Measurements from ENCODE around the gene SREBF2.

SREBF2 gene

GRCh38 chr22:41838842-41839618 is 6.1 kb downstream of the SREBF2 start:
- intact Hi-C loops (cut with DNase I) = no loop called here

GRCh38 chr22:41840216-41840615 is 7.3 kb downstream of the SREBF2 start:
- intact Hi-C loops (cut with DNase I) = no loop called here
- DNase-seq = no peak

More at GRCh38 chr22:41838842-41839618, 6.1 kb downstream of the SREBF2 start:
- DNase-seq = no peak

- intact Hi-C loops (cut with DNase I) = no loop called here
- no peak for DNase-seq
Observed at GRCh38 chr22:41841085-41841712, 8.3 kb downstream of the SREBF2 start.

DNA sequence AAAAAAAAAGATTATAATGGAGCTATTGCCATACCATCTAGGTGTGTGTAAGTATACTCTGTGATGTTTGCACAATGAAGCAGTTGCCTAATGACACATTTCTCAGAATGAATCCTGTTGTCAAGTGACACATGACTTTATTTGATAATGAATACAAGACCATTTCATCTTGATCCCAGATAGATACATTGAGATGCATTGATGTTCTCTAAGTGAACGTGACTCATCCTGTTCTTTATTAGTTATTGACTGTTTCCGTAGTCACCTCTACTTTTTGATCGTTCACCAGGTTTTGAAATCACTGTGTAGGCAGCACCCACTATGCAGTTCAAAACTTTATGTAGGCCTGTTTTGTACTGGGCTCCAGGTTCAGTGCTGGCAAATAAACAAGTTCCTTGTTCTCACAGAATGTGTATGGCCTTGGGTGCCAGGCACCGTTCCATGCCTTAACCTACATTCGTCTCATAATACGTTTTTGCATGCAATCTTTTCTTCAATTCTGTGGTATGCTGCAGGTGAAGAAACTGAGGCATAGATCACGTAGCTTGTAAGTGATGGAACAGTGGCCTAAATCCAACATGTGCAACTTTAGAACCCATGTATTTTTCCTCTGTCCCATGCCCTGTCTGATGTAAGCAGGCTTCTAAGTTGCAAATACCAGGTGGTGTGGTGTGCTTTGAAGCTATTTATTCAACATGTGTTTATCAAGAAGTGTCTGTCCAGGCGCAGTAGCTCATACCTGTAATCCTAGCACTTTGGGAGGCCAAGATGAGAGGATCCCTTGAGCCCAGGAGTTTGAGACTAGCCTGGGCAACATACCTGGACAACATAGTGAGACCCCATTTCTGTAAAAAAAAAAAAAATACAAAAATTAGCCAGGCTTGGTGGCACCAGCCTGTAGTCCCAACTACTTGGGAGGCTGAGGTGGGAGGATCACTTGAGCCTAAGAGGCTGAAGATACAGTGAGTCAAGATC is 10.4 kb downstream of the SREBF2 start:
- DNase-seq = no peak
- intact Hi-C loops (cut with DNase I) = no loop called here

- intact Hi-C loops (cut with DNase I) = no loop called here
- no peak for DNase-seq
Observed at GRCh38 chr22:41844036-41844435, 11.1 kb downstream of the SREBF2 start.

GRCh38 chr22:41844513-41844912 is 11.6 kb downstream of the SREBF2 start:
- no peak for DNase-seq
- intact Hi-C loops (cut with DNase I) = no loop called here

DNA sequence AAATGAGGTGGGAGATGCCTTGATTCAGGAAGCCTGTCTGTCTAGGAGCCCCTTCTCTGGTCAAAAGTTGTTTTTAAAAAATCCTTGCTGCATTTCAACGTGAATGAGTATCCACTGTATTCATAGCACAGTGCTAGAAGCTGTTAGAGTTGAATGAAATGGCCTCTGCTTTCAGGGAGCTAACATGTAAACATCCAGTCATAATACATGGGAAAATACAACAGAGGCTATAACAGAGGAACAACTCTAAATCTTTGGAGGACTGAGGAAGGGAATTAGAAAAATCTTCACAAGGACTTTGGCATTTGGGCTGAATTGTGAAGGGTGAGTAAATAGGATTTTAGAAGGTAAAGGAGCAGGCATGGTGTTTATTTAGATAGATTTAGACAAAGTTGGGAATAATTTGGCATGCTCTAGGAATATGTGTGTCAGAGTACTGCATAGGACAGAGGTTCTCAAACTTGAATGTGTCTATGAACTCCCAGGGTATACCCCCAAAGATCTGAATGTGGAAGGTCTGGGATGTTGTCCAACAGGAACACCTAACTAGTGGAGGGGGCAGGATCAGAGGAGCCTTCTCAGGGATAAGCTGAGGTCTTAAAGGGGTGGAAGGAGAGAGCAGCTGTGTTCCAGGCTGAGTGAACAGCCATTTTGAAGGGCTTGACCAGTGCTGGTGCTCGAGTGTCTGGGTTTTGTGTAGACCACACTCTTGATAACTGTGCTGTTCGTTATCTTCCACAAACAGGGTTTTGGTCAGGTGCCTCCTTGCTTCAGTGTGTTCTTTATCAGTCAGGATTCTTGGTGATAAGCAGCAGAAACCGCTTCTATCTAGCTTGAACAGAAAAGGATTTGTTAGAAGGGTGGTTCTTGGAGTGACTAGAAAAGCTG is 12.7 kb downstream of the SREBF2 start:
- no peak for DNase-seq
- intact Hi-C loops (cut with DNase I) = no loop called here

DNA sequence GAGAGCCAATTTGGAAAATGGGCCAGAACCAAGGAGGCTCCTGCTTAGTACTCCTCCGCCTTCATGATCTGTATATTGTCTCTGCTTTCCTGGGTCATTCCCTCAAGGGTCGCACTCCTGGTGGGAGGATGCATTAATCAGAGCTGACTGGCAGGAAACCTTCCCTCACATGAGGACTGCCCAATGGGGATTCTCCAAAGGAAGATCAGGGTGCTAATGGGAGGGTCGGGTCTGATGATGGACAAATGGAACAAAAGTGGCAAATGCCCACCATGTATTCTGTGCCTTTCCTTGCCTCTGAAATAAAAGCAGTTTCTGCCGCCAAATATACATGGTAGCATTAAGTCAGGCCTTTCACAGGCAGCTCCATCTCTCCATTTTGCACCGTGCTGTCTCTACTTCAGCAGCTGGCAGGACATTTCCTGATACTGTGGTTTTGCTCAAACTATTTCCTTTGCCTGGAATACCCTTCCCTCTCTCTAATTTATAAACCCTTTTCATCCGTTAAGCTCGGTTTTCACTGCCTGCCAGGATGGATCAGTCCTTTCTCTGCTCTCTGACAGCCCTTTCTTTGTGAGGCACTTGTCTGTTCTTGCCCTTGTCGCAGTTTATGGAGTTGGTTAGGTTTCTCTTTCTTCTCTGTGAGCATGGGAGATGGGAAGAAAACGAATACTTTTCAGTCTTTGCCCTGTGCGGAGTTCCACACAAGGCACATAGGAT is 13.5 kb downstream of the SREBF2 start:
- DNase-seq = no peak
- intact Hi-C loops (cut with DNase I) = no loop called here

GRCh38 chr22:41847300-41847699 is 14.4 kb downstream of the SREBF2 start:
- intact Hi-C loops (cut with DNase I) = no loop called here
- DNase-seq = no peak

DNA sequence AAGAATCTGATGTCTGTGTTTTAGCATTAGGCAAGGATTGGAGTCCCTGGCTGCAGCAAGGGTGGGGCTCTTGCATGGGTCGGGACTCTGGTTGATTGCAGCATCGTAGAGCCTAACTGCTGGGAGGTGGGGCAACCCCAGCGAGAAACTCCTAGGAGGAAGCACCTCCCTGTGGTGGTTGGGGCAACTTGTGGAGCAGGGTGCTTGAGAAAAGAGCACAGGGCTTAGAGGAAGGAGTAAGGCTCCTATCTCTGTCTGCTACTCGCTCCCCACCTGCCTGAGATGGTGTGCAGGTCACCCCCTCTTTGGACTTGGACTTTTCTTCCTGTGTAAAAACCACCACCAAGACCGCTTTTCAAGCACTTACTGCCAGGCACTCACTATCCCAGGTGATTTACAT is 15.6 kb downstream of the SREBF2 start:
- peak in 6 of 42 donors; percentile 16 to 47 (median 30) for DNase-seq
- intact Hi-C loops (cut with DNase I) = no loop called here

DNA sequence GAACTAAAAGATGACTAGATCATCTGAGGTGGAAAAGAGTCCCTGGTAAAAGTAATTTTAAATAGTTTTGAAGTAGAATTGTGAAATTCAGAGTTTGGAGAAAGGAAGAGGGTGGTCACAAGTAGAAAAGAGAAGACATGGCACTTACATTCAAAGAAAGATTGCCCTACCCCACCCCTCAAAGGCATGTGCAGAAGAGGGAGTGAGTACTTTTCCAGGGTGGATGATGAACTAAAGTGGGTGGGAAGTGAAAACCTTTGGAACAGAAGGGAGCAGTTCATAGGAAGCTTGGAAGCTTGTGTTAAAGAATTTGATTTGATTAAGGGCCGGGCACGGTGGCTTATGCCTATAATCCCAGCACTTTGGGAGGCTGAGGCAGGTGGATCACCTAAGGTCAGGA is 23.6 kb downstream of the SREBF2 start:
- intact Hi-C loops (cut with DNase I) = no loop called here
- DNase-seq = peak in 3 of 42 donors; percentile 21 to 60 (median 22)

GRCh38 chr22:41857155-41857859 is 24.4 kb downstream of the SREBF2 start:
- peak; percentile 9 to 89 (median 62) for DNase-seq
- intact Hi-C loops (cut with DNase I) = no loop called here

DNA sequence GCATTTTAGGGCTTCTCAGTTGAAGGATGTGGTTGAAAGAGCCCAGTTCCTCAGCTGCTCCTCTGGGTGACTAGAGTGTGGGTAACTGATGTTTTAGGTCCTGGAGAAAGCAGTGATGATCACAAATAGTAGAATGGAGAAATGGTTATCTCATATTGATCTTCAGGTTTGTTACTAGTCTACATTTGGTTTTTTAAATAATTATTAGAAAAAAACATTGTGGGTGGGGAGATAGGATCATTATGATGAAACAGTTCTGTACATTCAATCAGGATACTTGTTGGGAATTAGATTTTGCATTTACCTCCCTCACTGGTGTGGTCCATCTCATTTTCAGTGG is 24.9 kb downstream of the SREBF2 start:
- DNase-seq = no peak

DNA sequence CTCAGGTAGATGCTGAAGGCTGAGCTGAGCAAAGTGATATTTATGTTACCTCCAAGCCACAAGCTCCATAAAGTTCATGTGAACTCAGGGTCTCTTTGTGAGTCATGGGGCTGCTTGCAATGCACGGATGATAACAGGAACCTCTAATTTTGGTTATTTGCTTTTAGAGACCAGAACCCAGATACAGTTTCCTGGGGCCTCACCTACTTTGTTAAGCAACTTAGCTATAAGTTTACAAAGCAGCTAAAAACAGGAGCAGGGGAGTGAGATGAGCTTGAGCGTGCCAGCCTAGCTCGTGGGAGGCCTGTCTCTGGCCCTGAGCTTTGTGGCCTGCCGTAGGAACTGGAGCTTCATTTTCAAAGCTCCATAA is 29.2 kb downstream of the SREBF2 start:
- intact Hi-C loops (cut with DNase I) = no loop called here
- DNase-seq = no peak

More for the DNA sequence above, 24.9 kb downstream of the SREBF2 start:
- intact Hi-C loops (cut with DNase I) = no loop called here

DNA sequence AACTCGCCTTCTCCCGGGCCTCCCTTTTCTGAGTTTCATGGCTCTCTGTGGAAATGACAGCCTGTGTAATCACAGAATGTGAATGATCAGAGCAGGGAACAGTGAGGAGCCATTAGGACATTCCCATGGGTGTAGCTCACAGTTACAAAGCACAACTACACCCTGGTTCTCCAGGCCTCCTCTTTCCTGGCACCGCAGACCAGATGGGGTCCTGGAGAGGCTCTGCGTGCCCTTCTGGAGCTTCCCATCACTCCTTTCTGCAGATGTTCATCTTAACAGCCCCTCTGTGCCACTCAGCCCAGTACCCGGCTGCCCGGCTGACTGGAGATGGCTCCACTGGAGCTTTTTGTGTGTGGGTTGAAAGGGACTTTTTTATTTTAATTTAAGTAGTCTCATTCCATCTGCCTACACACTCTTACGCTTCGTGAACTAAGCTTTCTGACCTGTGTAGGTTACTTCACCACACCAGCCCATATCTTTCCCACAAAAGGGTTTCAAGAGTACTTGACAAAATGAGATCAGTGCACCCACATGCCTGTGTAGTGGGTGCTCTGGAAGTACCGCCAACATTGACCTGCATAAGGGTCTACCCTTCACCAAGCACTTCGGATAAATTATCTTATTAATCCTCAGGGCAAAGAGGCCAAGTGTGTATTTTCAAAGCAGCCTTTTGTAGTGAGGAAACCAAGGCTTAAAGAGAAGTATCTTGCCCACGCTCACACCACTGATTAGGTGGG is 29.8 kb downstream of the SREBF2 start:
- DNase-seq = no peak
- intact Hi-C loops (cut with DNase I) = no loop called here

- no peak for DNase-seq
- intact Hi-C loops (cut with DNase I) = no loop called here
Observed at GRCh38 chr22:41863472-41863871, 30.6 kb downstream of the SREBF2 start.

GRCh38 chr22:41868556-41868955 is 35.7 kb downstream of the SREBF2 start:
- intact Hi-C loops (cut with DNase I) = no loop called here
- DNase-seq = no peak

Data from head of caudate nucleus (tissue), 42 donors.